ENCODE data around the gene CMPK1. TPM values are rescaled to one million over a fixed set of nuclear protein-coding genes. Genes with fewer than 3 reads are reported as not detected.

Gene CMPK1
- total and polyA plus RNA-seq, 9 donors = 38.8 to 109 (median 64.1) TPM

- DNase-seq = no peak
- intact Hi-C loops (cut with DNase I) = no loop called here
- H3K27me3 ChIP-seq = no peaks in the 10 kb centered on the region
- H3K4me1 ChIP-seq (ENCODE audit: insufficient read depth) = no peaks in the 10 kb centered on the region
- no peak overlapping the region for H3K27ac ChIP-seq
- no peaks in the 10 kb centered on the region for H3K36me3 ChIP-seq
- H3K4me3 ChIP-seq = no peak overlapping the region
- 95 to 98% (median 95%) methylated on average over 7 of the region's 7 CpGs for WGBS, 3 donors
- H3K9me3 ChIP-seq = no peaks in the 10 kb centered on the region
- TF ChIP-seq EP300 (IDR thresholded peaks at IDR 0.05) (no peak), POLR2A (IDR thresholded peaks at IDR 0.05) (no peak)
- TF ChIP-seq, protein P1, sequence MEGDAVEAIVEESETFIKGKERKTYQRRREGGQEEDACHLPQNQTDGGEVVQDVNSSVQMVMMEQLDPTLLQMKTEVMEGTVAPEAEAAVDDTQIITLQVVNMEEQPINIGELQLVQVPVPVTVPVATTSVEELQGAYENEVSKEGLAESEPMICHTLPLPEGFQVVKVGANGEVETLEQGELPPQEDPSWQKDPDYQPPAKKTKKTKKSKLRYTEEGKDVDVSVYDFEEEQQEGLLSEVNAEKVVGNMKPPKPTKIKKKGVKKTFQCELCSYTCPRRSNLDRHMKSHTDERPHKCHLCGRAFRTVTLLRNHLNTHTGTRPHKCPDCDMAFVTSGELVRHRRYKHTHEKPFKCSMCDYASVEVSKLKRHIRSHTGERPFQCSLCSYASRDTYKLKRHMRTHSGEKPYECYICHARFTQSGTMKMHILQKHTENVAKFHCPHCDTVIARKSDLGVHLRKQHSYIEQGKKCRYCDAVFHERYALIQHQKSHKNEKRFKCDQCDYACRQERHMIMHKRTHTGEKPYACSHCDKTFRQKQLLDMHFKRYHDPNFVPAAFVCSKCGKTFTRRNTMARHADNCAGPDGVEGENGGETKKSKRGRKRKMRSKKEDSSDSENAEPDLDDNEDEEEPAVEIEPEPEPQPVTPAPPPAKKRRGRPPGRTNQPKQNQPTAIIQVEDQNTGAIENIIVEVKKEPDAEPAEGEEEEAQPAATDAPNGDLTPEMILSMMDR (IDR thresholded peaks at IDR 0.05) = no peak
Measured at GRCh38 chr1:47367651-47368050, 34.1 kb downstream of the CMPK1 start.

GRCh38 chr1:47371016-47371517 is 37.5 kb downstream of the CMPK1 start:
- no peaks in the 10 kb centered on the region for H3K36me3 ChIP-seq
- no peaks in the 10 kb centered on the region for H3K4me1 ChIP-seq (ENCODE audit: insufficient read depth)
- intact Hi-C loops (cut with DNase I) = no loop called here
- H3K27ac ChIP-seq = no peak overlapping the region
- H3K27me3 ChIP-seq = no peaks in the 10 kb centered on the region
- no peak for DNase-seq
- no peak overlapping the region for H3K4me3 ChIP-seq
- TF ChIP-seq EP300 (IDR thresholded peaks at IDR 0.05) (no peak), POLR2A (IDR thresholded peaks at IDR 0.05) (no peak)
- TF ChIP-seq, protein P1 (IDR thresholded peaks at IDR 0.05) = no peak
- no peaks in the 10 kb centered on the region for H3K9me3 ChIP-seq

GRCh38 chr1:47374501-47374900 is 40.9 kb downstream of the CMPK1 start:
- Histone ChIP-seq H3K27ac (no peak overlapping the region), H3K4me3 (no peak overlapping the region), H3K27me3 (no peaks in the 10 kb centered on the region), H3K36me3 (no peaks in the 10 kb centered on the region), H3K4me1 (ENCODE audit: insufficient read depth) (no peaks in the 10 kb centered on the region), H3K9me3 (no peaks in the 10 kb centered on the region)
- no peak for DNase-seq
- intact Hi-C loops (cut with DNase I) = no loop called here
- TF ChIP-seq POLR2A (IDR thresholded peaks at IDR 0.05) (no peak), EP300 (IDR thresholded peaks at IDR 0.05) (no peak)
- TF ChIP-seq, protein P1 (IDR thresholded peaks at IDR 0.05) = no peak
- WGBS, 3 donors = 86 to 93% (median 93%) methylated on average over 1 of the region's 1 CpG

DNA sequence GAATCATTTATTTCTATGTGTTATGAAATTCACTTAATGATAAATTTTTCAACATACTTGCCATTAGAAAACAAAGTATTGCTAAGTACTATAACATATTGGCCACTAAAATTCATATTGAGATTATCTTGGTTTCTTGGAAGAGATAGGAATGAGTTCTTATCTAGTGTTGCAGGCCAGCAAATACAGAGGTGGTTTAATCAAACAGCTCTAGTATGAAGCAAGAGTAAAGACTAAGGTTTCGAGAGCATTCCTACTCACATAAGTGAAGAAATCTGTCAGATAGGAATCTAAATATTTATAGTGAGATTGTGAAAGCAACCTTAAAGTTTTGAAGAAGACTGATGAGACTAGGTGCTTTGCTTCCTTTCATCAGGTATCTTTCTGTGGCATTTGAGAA is 44.6 kb downstream of the CMPK1 start:
- H3K36me3 ChIP-seq = no peaks in the 10 kb centered on the region

More for the DNA sequence above, 44.6 kb downstream of the CMPK1 start:
- no peak overlapping the region for H3K4me3 ChIP-seq
- H3K27ac ChIP-seq = no peak overlapping the region
- no peak for DNase-seq
- H3K27me3 ChIP-seq = no peaks in the 10 kb centered on the region
- TF ChIP-seq EP300 (IDR thresholded peaks at IDR 0.05) = no peak
- TF ChIP-seq POLR2A (IDR thresholded peaks at IDR 0.05) = no peak
- TF ChIP-seq, protein P1 (IDR thresholded peaks at IDR 0.05) = no peak
- no peaks in the 10 kb centered on the region for H3K9me3 ChIP-seq
- WGBS, 3 donors = 93 to 100% (median 95%) methylated on average over 1 of the region's 1 CpG
- intact Hi-C loops (cut with DNase I) = no loop called here
- H3K4me1 ChIP-seq (ENCODE audit: insufficient read depth) = no peaks in the 10 kb centered on the region

Measured in ovary (tissue), 9 donors.